ENCODE results near the gene ARHGEF2. TPM values are rescaled to one million over a fixed set of nuclear protein-coding genes. Genes with fewer than 3 reads are reported as not detected.

ARHGEF2 gene
- total and polyA plus RNA-seq, 9 of the 15 experiments (the other 6 are each of a cell fraction or from before 2014, with no cell fraction given) = 7.1 to 162 (median 62.2) TPM

- TF ChIP-seq STAG1 (CRISPR knock-in tag; IDR thresholded peaks at IDR 0.05; ENCODE audit: borderline replicate concordance) (no peak), TAF7 (tag; IDR thresholded peaks at IDR 0.05) (no peak), HMG20B (CRISPR knock-in tag; IDR thresholded peaks at IDR 0.05) (no peak), RNF2 (IDR thresholded peaks at IDR 0.05) (peak; percentile 82), ETV5 (CRISPR knock-in tag; IDR thresholded peaks at IDR 0.05; ENCODE audit: low read depth) (peak; percentile 67; the same call in 1 of the 2 replicates), EP300 (IDR thresholded peaks at IDR 0.05; ENCODE audit: low read length) (peak; percentile 71; the same call in 1 of the 2 replicates), ZZZ3 (IDR thresholded peaks at IDR 0.05) (no peak), HMBOX1 (IDR thresholded peaks at IDR 0.05) (no peak), NRF1 (conservative IDR thresholded peaks at IDR 0.05 in 1 of 2, IDR thresholded peaks at IDR 0.05 in 1 of 2) (peak; percentile 44 to 47; a peak in 3 of 4 replicates), SIN3A (IDR thresholded peaks at IDR 0.05; ENCODE audit: borderline replicate concordance in 2 of 2, control insufficient read depth in 1 of 2, low read depth in 2 of 2, low read length in 2 of 2) (peak; percentile 14 to 63; a peak in 2 of 4 replicates)
Observed at GRCh38 chr1:155976062-155976912, 2.1 kb downstream of the ARHGEF2 start (continued).

All from K562 (cell line).